ENCODE measurements around the gene CHST14.

CHST14 gene

DNA sequence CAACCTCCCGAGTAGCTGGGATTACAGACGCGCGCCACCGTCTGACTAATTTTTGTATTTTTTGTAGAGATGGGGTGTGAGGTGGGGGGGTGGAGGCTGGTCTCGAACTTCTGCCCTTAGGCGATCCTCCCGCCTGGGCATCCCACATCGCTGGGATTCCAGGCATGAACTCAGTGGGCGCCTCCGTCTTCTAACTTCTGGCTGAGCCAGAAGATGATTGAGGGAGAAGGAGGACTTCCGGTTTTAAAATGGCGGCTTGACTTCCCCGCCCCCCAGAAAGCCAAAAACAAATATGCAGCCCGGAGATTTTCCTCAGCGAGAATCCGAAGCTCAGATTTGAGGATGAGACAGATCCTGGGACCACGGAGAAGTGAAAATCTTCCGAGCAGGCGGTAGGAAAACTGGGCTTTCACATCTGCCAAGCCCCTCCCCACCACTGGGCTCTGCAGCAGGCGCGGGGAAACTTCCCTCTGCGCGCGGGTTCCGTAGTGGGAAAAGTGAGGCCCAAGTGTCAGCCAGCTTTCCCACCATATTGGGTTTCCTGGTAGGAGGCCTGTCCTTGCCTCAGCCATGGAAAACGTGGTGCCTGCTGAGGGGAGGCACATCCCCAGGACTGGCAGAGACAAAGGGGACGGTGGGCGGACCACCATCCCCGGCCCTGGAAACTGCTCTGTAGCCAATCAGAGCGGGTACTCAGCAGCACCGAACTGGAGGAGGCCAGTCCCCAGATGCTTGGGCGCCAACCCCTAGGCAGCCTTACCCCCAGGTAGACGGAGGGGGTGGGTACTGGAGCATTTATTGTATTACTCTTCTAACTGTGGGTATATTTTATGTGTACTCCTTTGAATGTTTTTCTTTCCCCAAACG is 17.3 kb downstream of the CHST14 start:
- Histone ChIP-seq H2AFZ (ENCODE audit: low read length) (no peak overlapping the region), H3K9me3 (replicated peaks; ENCODE audit: insufficient read depth, low read length) (no peaks in the 10 kb centered on the region), H3K79me2 (ENCODE audit: low read length) (no peaks in the 10 kb centered on the region), H3K4me1 (ENCODE audit: low read length) (peaks cover 5% of the 10 kb centered on the region), H3F3A (ENCODE audit: insufficient read depth, low read length) (peaks cover 2% of the 10 kb centered on the region), H3K36me3 (replicated peaks; ENCODE audit: insufficient read depth, low read length) (no peaks in the 10 kb centered on the region), H3K4me2 (ENCODE audit: low read depth, low read length) (no peak overlapping the region), H4K20me1 (ENCODE audit: insufficient read depth, low read length) (no peaks in the 10 kb centered on the region), H3K4me3 (ENCODE audit: low read length) (no peak overlapping the region), H3K9ac (ENCODE audit: low read length) (no peak overlapping the region), H3K27ac (ENCODE audit: low read length) (no peak overlapping the region), H3K9me2 (replicated peaks; ENCODE audit: insufficient read depth, low read length) (no peaks in the 10 kb centered on the region), H3K27me3 (replicated peaks; ENCODE audit: insufficient read depth, low read length) (no peaks in the 10 kb centered on the region)
- DNase-seq, result no peak
- TF ChIP-seq, protein P1, sequence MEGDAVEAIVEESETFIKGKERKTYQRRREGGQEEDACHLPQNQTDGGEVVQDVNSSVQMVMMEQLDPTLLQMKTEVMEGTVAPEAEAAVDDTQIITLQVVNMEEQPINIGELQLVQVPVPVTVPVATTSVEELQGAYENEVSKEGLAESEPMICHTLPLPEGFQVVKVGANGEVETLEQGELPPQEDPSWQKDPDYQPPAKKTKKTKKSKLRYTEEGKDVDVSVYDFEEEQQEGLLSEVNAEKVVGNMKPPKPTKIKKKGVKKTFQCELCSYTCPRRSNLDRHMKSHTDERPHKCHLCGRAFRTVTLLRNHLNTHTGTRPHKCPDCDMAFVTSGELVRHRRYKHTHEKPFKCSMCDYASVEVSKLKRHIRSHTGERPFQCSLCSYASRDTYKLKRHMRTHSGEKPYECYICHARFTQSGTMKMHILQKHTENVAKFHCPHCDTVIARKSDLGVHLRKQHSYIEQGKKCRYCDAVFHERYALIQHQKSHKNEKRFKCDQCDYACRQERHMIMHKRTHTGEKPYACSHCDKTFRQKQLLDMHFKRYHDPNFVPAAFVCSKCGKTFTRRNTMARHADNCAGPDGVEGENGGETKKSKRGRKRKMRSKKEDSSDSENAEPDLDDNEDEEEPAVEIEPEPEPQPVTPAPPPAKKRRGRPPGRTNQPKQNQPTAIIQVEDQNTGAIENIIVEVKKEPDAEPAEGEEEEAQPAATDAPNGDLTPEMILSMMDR (IDR thresholded peaks at IDR 0.05; ENCODE audit: low read length), result no peak
- TF ChIP-seq EZH2 (optimal IDR thresholded peaks at IDR 0.05; ENCODE audit: low read depth, low read length), result no peak
- no peak for TF ChIP-seq EZH2phosphoT487 (IDR thresholded peaks at IDR 0.05; ENCODE audit: low read length)

- DNase-seq, result no peak
- Histone ChIP-seq H3K4me2 (ENCODE audit: low read depth, low read length) (no peak overlapping the region), H3K9me2 (replicated peaks; ENCODE audit: insufficient read depth, low read length) (no peaks in the 10 kb centered on the region), H3K9ac (ENCODE audit: low read length) (no peak overlapping the region), H3K36me3 (replicated peaks; ENCODE audit: insufficient read depth, low read length) (no peaks in the 10 kb centered on the region), H3K9me3 (replicated peaks; ENCODE audit: insufficient read depth, low read length) (no peaks in the 10 kb centered on the region), H3K4me3 (ENCODE audit: low read length) (no peak overlapping the region), H3F3A (ENCODE audit: insufficient read depth, low read length) (peaks cover 6% of the 10 kb centered on the region), H3K4me1 (ENCODE audit: low read length) (peaks cover 15% of the 10 kb centered on the region), H2AFZ (ENCODE audit: low read length) (no peak overlapping the region), H3K27ac (ENCODE audit: low read length) (no peak overlapping the region), H3K79me2 (ENCODE audit: low read length) (no peaks in the 10 kb centered on the region), H3K27me3 (replicated peaks; ENCODE audit: insufficient read depth, low read length) (no peaks in the 10 kb centered on the region), H4K20me1 (ENCODE audit: insufficient read depth, low read length) (no peaks in the 10 kb centered on the region)
- TF ChIP-seq EZH2phosphoT487 (IDR thresholded peaks at IDR 0.05; ENCODE audit: low read length) (no peak), EZH2 (optimal IDR thresholded peaks at IDR 0.05; ENCODE audit: low read depth, low read length) (no peak)
- TF ChIP-seq, protein P1 (IDR thresholded peaks at IDR 0.05; ENCODE audit: low read length), result no peak
Measured at GRCh38 chr15:40489274-40490175, 18.7 kb downstream of the CHST14 start.

DNA sequence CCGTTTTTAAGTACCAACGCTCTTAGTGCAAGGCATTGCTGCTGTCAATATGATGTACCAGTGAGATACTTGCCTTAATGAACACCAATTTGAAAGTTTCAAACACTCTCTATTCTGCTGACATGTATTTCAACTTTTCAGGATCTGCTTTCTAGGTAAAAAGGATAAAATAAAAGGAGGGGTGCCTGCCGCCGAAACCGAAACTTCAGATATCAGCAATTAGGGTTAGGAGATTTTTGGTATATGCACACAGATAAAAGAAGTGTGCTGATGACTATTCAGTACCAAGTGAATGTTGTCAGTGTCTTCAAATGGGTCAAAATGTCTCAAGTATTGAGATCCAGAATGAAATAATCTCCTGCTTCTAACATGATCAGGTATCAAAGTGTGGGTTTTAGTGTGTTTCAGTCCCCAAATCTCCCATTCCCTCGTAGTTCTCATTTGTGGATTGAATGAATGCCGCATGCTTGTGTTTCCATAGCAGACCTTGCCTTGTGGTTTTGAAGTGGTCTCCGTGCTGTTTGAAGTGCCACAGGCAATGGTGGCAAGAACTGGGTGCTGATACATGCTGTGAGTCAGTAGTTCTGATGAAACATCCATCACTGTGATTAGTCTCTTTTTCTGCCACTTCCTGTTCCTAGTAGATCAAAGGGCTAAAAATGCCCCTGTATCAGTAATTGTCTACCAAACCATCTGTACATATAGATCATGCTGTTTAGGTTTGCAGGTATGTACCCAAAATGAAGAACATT is 22.5 kb downstream of the CHST14 start:
- Histone ChIP-seq H3K9me3 (replicated peaks; ENCODE audit: insufficient read depth, low read length) (no peaks in the 10 kb centered on the region), H3K27ac (ENCODE audit: low read length) (no peak overlapping the region), H3K36me3 (replicated peaks; ENCODE audit: insufficient read depth, low read length) (no peaks in the 10 kb centered on the region), H3K9me2 (replicated peaks; ENCODE audit: insufficient read depth, low read length) (no peaks in the 10 kb centered on the region), H3K4me1 (ENCODE audit: low read length) (peaks cover 15% of the 10 kb centered on the region), H3K9ac (ENCODE audit: low read length) (no peak overlapping the region), H3F3A (ENCODE audit: insufficient read depth, low read length) (peaks cover 6% of the 10 kb centered on the region), H2AFZ (ENCODE audit: low read length) (no peak overlapping the region), H3K4me3 (ENCODE audit: low read length) (peak overlapping the region; percentile 1; the same call in 1 of the 2 replicates), H3K27me3 (replicated peaks; ENCODE audit: insufficient read depth, low read length) (no peaks in the 10 kb centered on the region), H3K79me2 (ENCODE audit: low read length) (no peaks in the 10 kb centered on the region), H3K4me2 (ENCODE audit: low read depth, low read length) (peak overlapping the region; percentile 48), H4K20me1 (ENCODE audit: insufficient read depth, low read length) (no peaks in the 10 kb centered on the region)
- no peak for TF ChIP-seq EZH2phosphoT487 (IDR thresholded peaks at IDR 0.05; ENCODE audit: low read length)
- TF ChIP-seq, protein P1 (IDR thresholded peaks at IDR 0.05; ENCODE audit: low read length), result no peak
- TF ChIP-seq EZH2 (optimal IDR thresholded peaks at IDR 0.05; ENCODE audit: low read depth, low read length), result no peak
- peak; percentile 18 for DNase-seq

Data from MM.1S (cell line).